SU-DHL-6 (cell line): ENCODE data around the gene BMERB1.

Experiments
- CTCF ChIP-seq: fragments of 200-600 bp; sonication (generic); IDR thresholded peaks from one replicate; pipeline ENCODE4 v1.5.1; 2017; ENCODE audit warnings: antibody characterized with exemption, mild to moderate bottlenecking, low read length, moderate library complexity; ENCODE audit not compliant: insufficient read depth, poor library complexity, severe bottlenecking
- EZH2phosphoT487 ChIP-seq: fragments of 200-600 bp; sonication (generic), shearing (Covaris generic); conservative IDR thresholded peaks from 2 replicates; pipeline ENCODE4 v1.6.1; 2018; ENCODE audit warnings: mild to moderate bottlenecking, antibody characterized with exemption, low read length, moderate library complexity, mixed read lengths

DNA sequence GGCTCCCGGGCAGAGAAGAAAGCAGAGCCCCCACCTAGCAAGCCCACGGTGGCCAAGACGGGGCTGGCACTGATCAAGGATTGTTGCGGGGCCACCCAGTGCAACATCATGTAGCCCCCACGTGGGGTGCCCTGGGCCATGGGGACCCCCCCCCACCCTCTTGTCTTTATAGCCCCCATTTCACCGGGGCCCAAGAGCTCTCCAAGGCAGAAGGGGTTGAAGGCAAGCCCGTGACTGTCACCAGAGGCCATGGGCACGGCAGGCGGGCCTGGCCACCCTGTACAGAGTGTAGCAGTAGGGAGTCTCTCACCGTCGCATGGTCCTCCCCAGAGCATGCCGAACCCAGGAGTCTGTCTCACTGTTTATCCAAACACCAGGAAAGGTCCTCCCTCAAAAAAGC is 152.3 kb downstream of the BMERB1 start:
- TF ChIP-seq CTCF (no peak), EZH2phosphoT487 (no peak)
